NCI-H774 (cell line): ENCODE data around the gene TDRD7.
"Not testable (repeated sequence)": the region's sequence is repeated elsewhere in the genome, so short reads cannot be mapped to it uniquely, and the experiment has no call there.

Source experiments
- DNase-seq: peaks from one replicate; lab custom pipeline; 2025; lab: John Stamatoyannopoulos, UW

TDRD7 gene

GRCh38 chr9:97427885-97428284, 16.0 kb downstream of the TDRD7 start:
- no peak for DNase-seq

- no peak for DNase-seq
These were observed 18.6 kb downstream of the TDRD7 start for GRCh38 chr9:97430316-97431043.

- DNase-seq, result no peak
These were observed 19.1 kb downstream of the TDRD7 start for GRCh38 chr9:97431044-97431441.

GRCh38 chr9:97431549-97432143, 19.8 kb downstream of the TDRD7 start:
- DNase-seq, result no peak

GRCh38 chr9:97437051-97437600, 25.2 kb downstream of the TDRD7 start:
- DNase-seq, result no peak

GRCh38 chr9:97438257-97438656, 26.4 kb downstream of the TDRD7 start:
- DNase-seq, result no peak

GRCh38 chr9:97438666-97439065, 26.8 kb downstream of the TDRD7 start:
- no peak for DNase-seq

- DNase-seq, result peak; percentile 72
These were observed 28.3 kb downstream of the TDRD7 start for GRCh38 chr9:97440160-97440559.

- DNase-seq, result no peak
These were observed 29.8 kb downstream of the TDRD7 start for GRCh38 chr9:97441729-97442128.

- no peak for DNase-seq
These were observed 33.3 kb downstream of the TDRD7 start for GRCh38 chr9:97445119-97445701.

- no peak for DNase-seq
These were observed 35.1 kb downstream of the TDRD7 start for GRCh38 chr9:97447001-97447400.

GRCh38 chr9:97453573-97453972, 41.7 kb downstream of the TDRD7 start:
- DNase-seq, result not testable (repeated sequence)

- DNase-seq, result not testable (repeated sequence)
These were observed 44.9 kb downstream of the TDRD7 start for GRCh38 chr9:97456841-97457240.

- DNase-seq, result no peak
These were observed 47.4 kb downstream of the TDRD7 start for GRCh38 chr9:97459326-97459725.

- no peak for DNase-seq
These were observed 50.3 kb downstream of the TDRD7 start for GRCh38 chr9:97462159-97462558.

- DNase-seq, result no peak
These were observed 51.0 kb downstream of the TDRD7 start for GRCh38 chr9:97462914-97463313.

GRCh38 chr9:97468658-97469448, 57.0 kb downstream of the TDRD7 start:
- DNase-seq, result peak; percentile 22

GRCh38 chr9:97470076-97470475, 58.2 kb downstream of the TDRD7 start:
- no peak for DNase-seq

GRCh38 chr9:97473717-97474116, 61.8 kb downstream of the TDRD7 start:
- no peak for DNase-seq

- DNase-seq, result no peak
These were observed 62.6 kb downstream of the TDRD7 start for GRCh38 chr9:97474372-97474925.

- peak; percentile 35 for DNase-seq
These were observed 63.2 kb downstream of the TDRD7 start for GRCh38 chr9:97475059-97475458.
